H1 (cell line): ENCODE data around the gene PPEF2. TPM values are rescaled to one million over a fixed set of nuclear protein-coding genes. Genes with fewer than 3 reads are reported as not detected.

Experiments
- CREB1 ChIP-seq: IDR thresholded peaks from 2 replicates; pipeline ENCODE4 v1.6.1; 2012; ENCODE audit warnings: inconsistent platforms
- EGR1 ChIP-seq: IDR thresholded peaks from 2 replicates; pipeline ENCODE4 v1.6.1; 2011; ENCODE audit warnings: low read depth, low read length, borderline replicate concordance
- GABPA ChIP-seq: IDR thresholded peaks from 2 replicates; pipeline ENCODE4 v1.6.1; 2011; ENCODE audit warnings: mild to moderate bottlenecking, low read length, moderate library complexity, borderline replicate concordance; ENCODE audit not compliant: insufficient read depth
- GTF2F1 ChIP-seq: IDR thresholded peaks from 2 replicates; pipeline ENCODE4 v1.6.1; 2012; ENCODE audit warnings: low read depth, low read length, improper control_type of control experiment, borderline replicate concordance
- MAFK ChIP-seq: IDR thresholded peaks from 2 replicates; pipeline ENCODE4 v1.6.1; 2012; ENCODE audit warnings: low read depth, mild to moderate bottlenecking, improper control_type of control experiment, low read length
- POLR2AphosphoS5 ChIP-seq: IDR thresholded peaks from 2 replicates; pipeline ENCODE4 v1.6.1; 2011; ENCODE audit warnings: low read depth, low read length
- RXRA ChIP-seq: IDR thresholded peaks from 2 replicates; pipeline ENCODE4 v1.6.1; 2011; ENCODE audit warnings: low read depth, mild to moderate bottlenecking, low read length, moderate library complexity; ENCODE audit not compliant: insufficient read depth
- SIN3A ChIP-seq, 2 experiments: IDR thresholded peaks in 1 of 2; conservative IDR thresholded peaks in 1 of 2; 2 replicates each; pipeline ENCODE4 v1.6.1; 2011 to 2012; ENCODE audit warnings: low read length in 2 of 2, improper control_type of control experiment in 1 of 2, low read depth in 1 of 2, mild to moderate bottlenecking in 1 of 2
- SIX5 ChIP-seq: IDR thresholded peaks from 2 replicates; pipeline ENCODE4 v1.6.1; 2011; ENCODE audit warnings: mild to moderate bottlenecking, low read depth, low read length
- TAF7 ChIP-seq: optimal IDR thresholded peaks from 2 replicates; pipeline ENCODE3; 2011; ENCODE audit warnings: low read depth, mild to moderate bottlenecking, inconsistent platforms, low read length, moderate library complexity, borderline replicate concordance
- polyA plus RNA-seq, 7 experiments: library from polyadenylated mRNA; depleted of rRNA in 3 of 7; stranded (reverse) in 5 of 7; unstranded in 2 of 7; fragments of >200 nt in 5 of 7; fragments of 200-250 nt in 2 of 7; gene quantifications; 1 replicate in 5 of 7; 2 replicates in 1 of 7; 4 replicates in 1 of 7; pipeline versions ENCODE4 v1.2.1 to v1.2.3, GENCODE V29; 2011 to 2013; ENCODE audit warnings: missing spikeins in 2 of 7, mixed read lengths in 2 of 7
- total RNA-seq: library from RNA; stranded (reverse); fragmentation: NEBNext Ultra II Directional; extraction: Animal tissue kit (Norgen Biotek cat#: 25700); gene quantifications from 2 replicates; pipeline ENCODE4 v1.2.1, GENCODE V29; 2021
- TF ChIP-seq, protein P1 (sequence below): fragments of 300-600 bp; sonication (generic); IDR thresholded peaks from 2 replicates; pipeline ENCODE4 v1.7.1; 2012; ENCODE audit warnings: low read length, moderate library complexity, mild to moderate bottlenecking, inconsistent platforms; ENCODE audit not compliant: insufficient replicate concordance
- TF ChIP-seq, protein P2 (sequence below): IDR thresholded peaks from 2 replicates; pipeline ENCODE4 v1.6.1; 2012; ENCODE audit warnings: inconsistent platforms

PPEF2 gene
- total and polyA plus RNA-seq, 2 of the 8 experiments (the other 6 are each of a cell fraction or from before 2014, with no cell fraction given), result not detected

- TF ChIP-seq, protein P1, sequence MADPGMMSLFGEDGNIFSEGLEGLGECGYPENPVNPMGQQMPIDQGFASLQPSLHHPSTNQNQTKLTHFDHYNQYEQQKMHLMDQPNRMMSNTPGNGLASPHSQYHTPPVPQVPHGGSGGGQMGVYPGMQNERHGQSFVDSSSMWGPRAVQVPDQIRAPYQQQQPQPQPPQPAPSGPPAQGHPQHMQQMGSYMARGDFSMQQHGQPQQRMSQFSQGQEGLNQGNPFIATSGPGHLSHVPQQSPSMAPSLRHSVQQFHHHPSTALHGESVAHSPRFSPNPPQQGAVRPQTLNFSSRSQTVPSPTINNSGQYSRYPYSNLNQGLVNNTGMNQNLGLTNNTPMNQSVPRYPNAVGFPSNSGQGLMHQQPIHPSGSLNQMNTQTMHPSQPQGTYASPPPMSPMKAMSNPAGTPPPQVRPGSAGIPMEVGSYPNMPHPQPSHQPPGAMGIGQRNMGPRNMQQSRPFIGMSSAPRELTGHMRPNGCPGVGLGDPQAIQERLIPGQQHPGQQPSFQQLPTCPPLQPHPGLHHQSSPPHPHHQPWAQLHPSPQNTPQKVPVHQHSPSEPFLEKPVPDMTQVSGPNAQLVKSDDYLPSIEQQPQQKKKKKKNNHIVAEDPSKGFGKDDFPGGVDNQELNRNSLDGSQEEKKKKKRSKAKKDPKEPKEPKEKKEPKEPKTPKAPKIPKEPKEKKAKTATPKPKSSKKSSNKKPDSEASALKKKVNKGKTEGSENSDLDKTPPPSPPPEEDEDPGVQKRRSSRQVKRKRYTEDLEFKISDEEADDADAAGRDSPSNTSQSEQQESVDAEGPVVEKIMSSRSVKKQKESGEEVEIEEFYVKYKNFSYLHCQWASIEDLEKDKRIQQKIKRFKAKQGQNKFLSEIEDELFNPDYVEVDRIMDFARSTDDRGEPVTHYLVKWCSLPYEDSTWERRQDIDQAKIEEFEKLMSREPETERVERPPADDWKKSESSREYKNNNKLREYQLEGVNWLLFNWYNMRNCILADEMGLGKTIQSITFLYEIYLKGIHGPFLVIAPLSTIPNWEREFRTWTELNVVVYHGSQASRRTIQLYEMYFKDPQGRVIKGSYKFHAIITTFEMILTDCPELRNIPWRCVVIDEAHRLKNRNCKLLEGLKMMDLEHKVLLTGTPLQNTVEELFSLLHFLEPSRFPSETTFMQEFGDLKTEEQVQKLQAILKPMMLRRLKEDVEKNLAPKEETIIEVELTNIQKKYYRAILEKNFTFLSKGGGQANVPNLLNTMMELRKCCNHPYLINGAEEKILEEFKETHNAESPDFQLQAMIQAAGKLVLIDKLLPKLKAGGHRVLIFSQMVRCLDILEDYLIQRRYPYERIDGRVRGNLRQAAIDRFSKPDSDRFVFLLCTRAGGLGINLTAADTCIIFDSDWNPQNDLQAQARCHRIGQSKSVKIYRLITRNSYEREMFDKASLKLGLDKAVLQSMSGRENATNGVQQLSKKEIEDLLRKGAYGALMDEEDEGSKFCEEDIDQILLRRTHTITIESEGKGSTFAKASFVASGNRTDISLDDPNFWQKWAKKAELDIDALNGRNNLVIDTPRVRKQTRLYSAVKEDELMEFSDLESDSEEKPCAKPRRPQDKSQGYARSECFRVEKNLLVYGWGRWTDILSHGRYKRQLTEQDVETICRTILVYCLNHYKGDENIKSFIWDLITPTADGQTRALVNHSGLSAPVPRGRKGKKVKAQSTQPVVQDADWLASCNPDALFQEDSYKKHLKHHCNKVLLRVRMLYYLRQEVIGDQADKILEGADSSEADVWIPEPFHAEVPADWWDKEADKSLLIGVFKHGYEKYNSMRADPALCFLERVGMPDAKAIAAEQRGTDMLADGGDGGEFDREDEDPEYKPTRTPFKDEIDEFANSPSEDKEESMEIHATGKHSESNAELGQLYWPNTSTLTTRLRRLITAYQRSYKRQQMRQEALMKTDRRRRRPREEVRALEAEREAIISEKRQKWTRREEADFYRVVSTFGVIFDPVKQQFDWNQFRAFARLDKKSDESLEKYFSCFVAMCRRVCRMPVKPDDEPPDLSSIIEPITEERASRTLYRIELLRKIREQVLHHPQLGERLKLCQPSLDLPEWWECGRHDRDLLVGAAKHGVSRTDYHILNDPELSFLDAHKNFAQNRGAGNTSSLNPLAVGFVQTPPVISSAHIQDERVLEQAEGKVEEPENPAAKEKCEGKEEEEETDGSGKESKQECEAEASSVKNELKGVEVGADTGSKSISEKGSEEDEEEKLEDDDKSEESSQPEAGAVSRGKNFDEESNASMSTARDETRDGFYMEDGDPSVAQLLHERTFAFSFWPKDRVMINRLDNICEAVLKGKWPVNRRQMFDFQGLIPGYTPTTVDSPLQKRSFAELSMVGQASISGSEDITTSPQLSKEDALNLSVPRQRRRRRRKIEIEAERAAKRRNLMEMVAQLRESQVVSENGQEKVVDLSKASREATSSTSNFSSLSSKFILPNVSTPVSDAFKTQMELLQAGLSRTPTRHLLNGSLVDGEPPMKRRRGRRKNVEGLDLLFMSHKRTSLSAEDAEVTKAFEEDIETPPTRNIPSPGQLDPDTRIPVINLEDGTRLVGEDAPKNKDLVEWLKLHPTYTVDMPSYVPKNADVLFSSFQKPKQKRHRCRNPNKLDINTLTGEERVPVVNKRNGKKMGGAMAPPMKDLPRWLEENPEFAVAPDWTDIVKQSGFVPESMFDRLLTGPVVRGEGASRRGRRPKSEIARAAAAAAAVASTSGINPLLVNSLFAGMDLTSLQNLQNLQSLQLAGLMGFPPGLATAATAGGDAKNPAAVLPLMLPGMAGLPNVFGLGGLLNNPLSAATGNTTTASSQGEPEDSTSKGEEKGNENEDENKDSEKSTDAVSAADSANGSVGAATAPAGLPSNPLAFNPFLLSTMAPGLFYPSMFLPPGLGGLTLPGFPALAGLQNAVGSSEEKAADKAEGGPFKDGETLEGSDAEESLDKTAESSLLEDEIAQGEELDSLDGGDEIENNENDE, result no peak
- TF ChIP-seq, protein P2, sequence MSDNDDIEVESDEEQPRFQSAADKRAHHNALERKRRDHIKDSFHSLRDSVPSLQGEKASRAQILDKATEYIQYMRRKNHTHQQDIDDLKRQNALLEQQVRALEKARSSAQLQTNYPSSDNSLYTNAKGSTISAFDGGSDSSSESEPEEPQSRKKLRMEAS, result no peak
- TF ChIP-seq EGR1 (no peak), POLR2AphosphoS5 (no peak), MAFK (no peak), GABPA (no peak), SIX5 (no peak), CREB1 (no peak), TAF7 (no peak), GTF2F1 (no peak), RXRA (no peak), SIN3A (conservative IDR thresholded peaks at IDR 0.05 in 1 of 2, IDR thresholded peaks at IDR 0.05 in 1 of 2; ENCODE audit: low read depth in 1 of 2, low read length in 2 of 2) (no peak)
Observed at GRCh38 chr4:75821966-75822365, 80.3 kb downstream of the PPEF2 start (continued).
